Naive thymus-derived CD4-positive, alpha-beta T cell (primary cell): Measurements from ENCODE around the gene GPC3. TPM values are rescaled to one million over a fixed set of nuclear protein-coding genes. Genes with fewer than 3 reads are reported as not detected.

ENCODE experiments used
- ATAC-seq: fragments of 150-1000 bp; cut with Tn5 transposase; 2 replicates; pipeline ENCODE4 v1.10.0; 2021; ENCODE audit warnings: mild to moderate bottlenecking, moderate library complexity
- CTCF ChIA-PET: fragments of 350-600 bp; sonication (Branson Sonifier 250); formaldehyde crosslinking; loops from one replicate; lab custom pipeline; 2021; ENCODE audit warnings: antibody characterized with exemption; lab: Charles Lee
- POLR2A ChIA-PET: fragments of 350-600 bp; sonication (Branson Sonifier 250); formaldehyde crosslinking; loops from one replicate; lab custom pipeline; 2021; ENCODE audit warnings: antibody characterized with exemption, inconsistent platforms; lab: Charles Lee
- DNase-seq, 9 donors: peaks; one replicate each; pipeline versions ENCODE4 v3.0.0 to v3.0.0-alpha.2; 2020 to 2022; ENCODE audit warnings: mixed read lengths in 1 of 9
- H3K27ac ChIP-seq: one replicate; pipeline ENCODE4 v1.7.0; 2013; ENCODE audit warnings: mild to moderate bottlenecking, low read depth, low read length, moderate library complexity
- H3K27me3 ChIP-seq, 2 donors: one replicate each; pipeline ENCODE4 v1.7.0; 2013; ENCODE audit warnings: low read length in 2 of 2, mild to moderate bottlenecking in 2 of 2, moderate library complexity in 2 of 2; ENCODE audit not compliant: control insufficient read depth in 2 of 2, insufficient read depth in 2 of 2
- H3K36me3 ChIP-seq, 3 experiments: 1 replicate in 2 of 3; 2 replicates in 1 of 3; pipeline ENCODE4 v1.7.0; 2013; ENCODE audit warnings: low read length in 3 of 3, mild to moderate bottlenecking in 3 of 3, moderate library complexity in 1 of 3; ENCODE audit not compliant: insufficient read depth in 3 of 3, control insufficient read depth in 2 of 3
- H3K4me1 ChIP-seq, 2 donors: one replicate each; pipeline ENCODE4 v1.7.0; 2013; ENCODE audit warnings: low read length in 2 of 2, mild to moderate bottlenecking in 2 of 2, moderate library complexity in 1 of 2; ENCODE audit not compliant: control insufficient read depth in 2 of 2, insufficient read depth in 2 of 2
- H3K4me3 ChIP-seq: 2 replicates; pipeline ENCODE4 v1.7.0; 2013; ENCODE audit warnings: mild to moderate bottlenecking, low read length
- H3K9me3 ChIP-seq, 3 experiments: 1 replicate in 2 of 3; 2 replicates in 1 of 3; pipeline ENCODE4 v1.7.0; 2013; ENCODE audit warnings: low read length in 3 of 3; ENCODE audit not compliant: control insufficient read depth in 2 of 3
- H3K27ac Mint-ChIP-seq, 9 donors: one replicate each; pipeline ENCODE4 v1.8.0; 2020 to 2022; ENCODE audit warnings: mixed read lengths in 9 of 9, mild to moderate bottlenecking in 8 of 9, moderate library complexity in 5 of 9, inconsistent platforms in 2 of 9
- H3K27me3 Mint-ChIP-seq, 5 donors: one replicate each; pipeline ENCODE4 v1.8.0; 2021 to 2022; ENCODE audit warnings: mixed read lengths in 5 of 5, mild to moderate bottlenecking in 1 of 5
- H3K36me3 Mint-ChIP-seq, 5 donors: one replicate each; pipeline ENCODE4 v1.8.0; 2020 to 2022; ENCODE audit warnings: mixed read lengths in 5 of 5, mild to moderate bottlenecking in 3 of 5, inconsistent platforms in 1 of 5
- H3K4me1 Mint-ChIP-seq, 7 donors: one replicate each; pipeline ENCODE4 v1.8.0; 2020 to 2022; ENCODE audit warnings: mixed read lengths in 7 of 7, mild to moderate bottlenecking in 3 of 7, inconsistent platforms in 1 of 7
- H3K4me3 Mint-ChIP-seq, 10 donors: one replicate each; pipeline ENCODE4 v1.8.0; 2020 to 2022; ENCODE audit warnings: mild to moderate bottlenecking in 10 of 10, mixed read lengths in 10 of 10, moderate library complexity in 6 of 10, inconsistent platforms in 2 of 10
- H3K9me3 Mint-ChIP-seq, 11 donors: one replicate each; pipeline ENCODE4 v1.8.0; 2020 to 2022; ENCODE audit warnings: mixed read lengths in 11 of 11, mild to moderate bottlenecking in 4 of 11, inconsistent platforms in 1 of 11, moderate library complexity in 1 of 11
- intact Hi-C, 2 donors: fragments of 100-400 bp; cut with micrococcal nuclease; formaldehyde crosslinking; loops; one replicate each; pipeline ENCODE4 v1.15.1; 2023
- polyA plus RNA-seq, 2 donors: library from polyadenylated mRNA; unstranded; fragments of 300-500 nt; fragmentation: Illumina TruSeq; gene quantifications; one replicate each; pipeline ENCODE4 v1.2.3, GENCODE V29; 2021
- total RNA-seq, 6 experiments: library from RNA in 5 of 6; stranded (reverse) in 5 of 6; gene quantifications; 1 replicate in 5 of 6; 2 replicates in 1 of 6; pipeline ENCODE4 v1.2.3 and lab custom pipeline; 2021 to 2026

GPC3 gene
- total and polyA plus RNA-seq, 7 experiments from 2014 or later: 0.24 to 6.0 (median 0.65) TPM

GRCh38 chrX:133789829-133790228, 195.6 kb downstream of the GPC3 start:
- peaks cover 0 to 3% (median 0%) of the 10 kb centered on the region in 5 donors for H3K27me3 Mint-ChIP-seq
- DNase-seq (no peak), ATAC-seq (no peak)
- H3K36me3 Mint-ChIP-seq: no peaks in the 10 kb centered on the region
- intact Hi-C loops: loop anchor here in 1 of 2 donors (5.0 kb wide), 1 partner anchor 132 kb away; no protein-coding TSS in a partner anchor
- H3K27me3 ChIP-seq: no peaks in the 10 kb centered on the region
- no peaks in the 10 kb centered on the region for H3K4me1 Mint-ChIP-seq
- CTCF ChIA-PET: interaction anchor here (0.5 to 0.9 kb wide), 2 partner anchors 607 to 628 kb away, joined by 3 to 4 read pairs; no protein-coding TSS in a partner anchor
- H3K9me3 ChIP-seq: no peaks in the 10 kb centered on the region
- no peak overlapping the region for H3K4me3 ChIP-seq
- H3K36me3 ChIP-seq: no peaks in the 10 kb centered on the region
- no peaks in the 10 kb centered on the region for H3K4me1 ChIP-seq
- H3K4me3 Mint-ChIP-seq: no peak overlapping the region
- no peak overlapping the region for H3K27ac Mint-ChIP-seq
- no peaks in the 10 kb centered on the region for H3K9me3 Mint-ChIP-seq
- H3K27ac ChIP-seq: no peak overlapping the region
- POLR2A ChIA-PET: no interaction called here

GRCh38 chrX:133786382-133786781, 199.0 kb downstream of the GPC3 start:
- Histone ChIP-seq H3K27ac (no peak overlapping the region), H3K36me3 (no peaks in the 10 kb centered on the region), H3K4me3 (no peak overlapping the region), H3K27me3 (no peaks in the 10 kb centered on the region), H3K4me1 (no peaks in the 10 kb centered on the region), H3K9me3 (no peaks in the 10 kb centered on the region)
- intact Hi-C loops: no loop called here
- ChIA-PET POLR2A (interaction anchor here (0.7 kb wide), 2 partner anchors 30 to 37 kb away, joined by 3 to 4 read pairs; no protein-coding TSS in a partner anchor), CTCF (no interaction called here)
- Mint-ChIP-seq H3K27ac (no peak overlapping the region), H3K36me3 (peaks cover 0 to 1% (median 0%) of the 10 kb centered on the region in 5 donors), H3K4me1 (no peaks in the 10 kb centered on the region), H3K9me3 (no peaks in the 10 kb centered on the region), H3K27me3 (peaks cover 0 to 3% (median 0%) of the 10 kb centered on the region in 5 donors), H3K4me3 (no peak overlapping the region)
- DNase-seq: no peak
- no peak for ATAC-seq

GRCh38 chrX:133783274-133783673, 202.1 kb downstream of the GPC3 start:
- H3K36me3 ChIP-seq: no peaks in the 10 kb centered on the region
- H3K4me3 ChIP-seq: no peak overlapping the region
- CTCF ChIA-PET: interaction anchor here (0.6 kb wide), 1 partner anchor 20 kb away, joined by 3 read pairs; no protein-coding TSS in a partner anchor
- intact Hi-C loops: no loop called here
- H3K27ac Mint-ChIP-seq: no peak overlapping the region
- H3K27me3 Mint-ChIP-seq: no peaks in the 10 kb centered on the region
- H3K36me3 Mint-ChIP-seq: peaks cover 0 to 1% (median 0%) of the 10 kb centered on the region in 5 donors
- no peaks in the 10 kb centered on the region for H3K9me3 Mint-ChIP-seq
- H3K4me1 Mint-ChIP-seq: no peaks in the 10 kb centered on the region
- ATAC-seq: no peak
- H3K4me1 ChIP-seq: no peaks in the 10 kb centered on the region
- no peak overlapping the region for H3K27ac ChIP-seq
- no peak overlapping the region for H3K4me3 Mint-ChIP-seq
- POLR2A ChIA-PET: no interaction called here
- no peaks in the 10 kb centered on the region for H3K27me3 ChIP-seq
- no peak for DNase-seq
- no peaks in the 10 kb centered on the region for H3K9me3 ChIP-seq

- intact Hi-C loops: no loop called here
- ATAC-seq (no peak), DNase-seq (no peak)
- ChIA-PET POLR2A (no interaction called here), CTCF (interaction anchor here (1.2 kb wide), 1 partner anchor 17 kb away, joined by 3 read pairs; no protein-coding TSS in a partner anchor)
- H3K9me3 ChIP-seq: no peaks in the 10 kb centered on the region
- no peaks in the 10 kb centered on the region for H3K4me1 ChIP-seq
- Mint-ChIP-seq H3K27ac (peak overlapping the region in 1 of 9 donors; percentile 10), H3K4me3 (no peak overlapping the region), H3K36me3 (peaks cover 0 to 1% (median 0%) of the 10 kb centered on the region in 5 donors), H3K9me3 (no peaks in the 10 kb centered on the region), H3K27me3 (no peaks in the 10 kb centered on the region), H3K4me1 (peaks cover 0 to 3% (median 0%) of the 10 kb centered on the region in 7 donors)
- no peak overlapping the region for H3K4me3 ChIP-seq
- H3K27me3 ChIP-seq: no peaks in the 10 kb centered on the region
- H3K36me3 ChIP-seq: no peaks in the 10 kb centered on the region
- H3K27ac ChIP-seq: no peak overlapping the region
These were observed 204.2 kb downstream of the GPC3 start for GRCh38 chrX:133781174-133781573.

GRCh38 chrX:133776072-133776471, 209.3 kb downstream of the GPC3 start:
- ChIA-PET POLR2A (no interaction called here), CTCF (interaction anchor here (0.9 to 1.3 kb wide), 2 partner anchors 30 to 78 kb away, joined by 5 to 6 read pairs; no protein-coding TSS in a partner anchor)
- intact Hi-C loops: loop anchor here in 1 of 2 donors (1.0 to 10.0 kb wide), 4 partner anchors 31 to 799 kb away; no protein-coding TSS in a partner anchor
- Mint-ChIP-seq H3K27me3 (no peaks in the 10 kb centered on the region), H3K36me3 (no peaks in the 10 kb centered on the region), H3K27ac (peak overlapping the region in 1 of 9 donors; percentile 25), H3K9me3 (no peaks in the 10 kb centered on the region), H3K4me3 (no peak overlapping the region), H3K4me1 (peaks cover 0 to 5% (median 0%) of the 10 kb centered on the region in 7 donors)
- DNase-seq: peak in 8 of 9 donors; percentile 14 to 60 (median 47)
- Histone ChIP-seq H3K4me1 (no peaks in the 10 kb centered on the region), H3K27ac (no peak overlapping the region), H3K4me3 (no peak overlapping the region), H3K9me3 (no peaks in the 10 kb centered on the region), H3K27me3 (no peaks in the 10 kb centered on the region), H3K36me3 (no peaks in the 10 kb centered on the region)
- peak; percentile 55 for ATAC-seq

GRCh38 chrX:133774807-133775206, 210.6 kb downstream of the GPC3 start:
- POLR2A ChIA-PET: no interaction called here
- intact Hi-C loops: loop anchor here in 1 of 2 donors (5.0 to 10.0 kb wide), 2 partner anchors 440 to 798 kb away; no protein-coding TSS in a partner anchor

More at GRCh38 chrX:133774807-133775206, 210.6 kb downstream of the GPC3 start:
- peaks cover 0 to 5% (median 0%) of the 10 kb centered on the region in 7 donors for H3K4me1 Mint-ChIP-seq
- CTCF ChIA-PET: interaction anchor here (1.1 to 1.8 kb wide), 2 partner anchors 26 to 29 kb away, joined by 4 to 17 read pairs; no protein-coding TSS in a partner anchor
- Histone ChIP-seq H3K27ac (no peak overlapping the region), H3K9me3 (no peaks in the 10 kb centered on the region), H3K36me3 (no peaks in the 10 kb centered on the region), H3K27me3 (no peaks in the 10 kb centered on the region), H3K4me3 (no peak overlapping the region), H3K4me1 (no peaks in the 10 kb centered on the region)
- H3K36me3 Mint-ChIP-seq: no peaks in the 10 kb centered on the region
- no peak for DNase-seq
- H3K4me3 Mint-ChIP-seq: no peak overlapping the region
- H3K9me3 Mint-ChIP-seq: no peaks in the 10 kb centered on the region
- ATAC-seq: no peak
- H3K27ac Mint-ChIP-seq: peak overlapping the region in 1 of 9 donors; percentile 72
- H3K27me3 Mint-ChIP-seq: no peaks in the 10 kb centered on the region
